GM21529 (cell line): ENCODE measurements around the gene HNRNPUL2.

ENCODE experiments used
- ATAC-seq: cut with Tn5 transposase; IDR thresholded peaks from one replicate; pipeline ENCODE4 v1.9.1; 2021; ENCODE audit not compliant: unreplicated experiment

HNRNPUL2 gene

DNA sequence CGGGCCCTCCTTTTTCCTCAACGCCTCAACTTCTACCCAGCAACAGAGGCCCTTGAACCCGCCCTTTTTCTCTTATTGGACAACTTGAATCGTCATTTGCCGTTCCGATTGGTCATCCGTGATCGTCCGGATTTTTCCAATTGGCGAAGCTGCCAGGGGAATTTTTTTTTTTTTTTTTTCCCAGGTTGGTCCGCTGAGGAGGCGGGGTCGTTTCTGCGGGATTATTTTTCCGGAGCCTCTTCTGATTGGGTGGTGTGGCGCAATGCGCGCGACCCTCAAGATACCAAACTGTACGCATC is 564 bp upstream of the HNRNPUL2 start:
- peak; percentile 55 for ATAC-seq

DNA sequence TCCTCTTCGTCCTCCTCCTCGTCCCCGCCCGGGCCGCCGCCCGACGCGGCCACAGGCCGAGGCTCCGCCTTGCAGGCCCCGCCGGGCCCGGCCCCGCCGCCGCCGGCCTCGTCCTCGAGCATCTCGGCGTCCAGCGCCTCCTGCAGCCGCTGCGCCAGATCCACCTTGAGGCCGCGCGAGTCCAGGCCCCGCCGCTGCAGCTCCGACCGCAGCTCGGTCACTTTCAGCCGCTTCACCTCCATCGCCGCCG is 417 bp downstream of the HNRNPUL2 start:
- no peak for ATAC-seq

DNA sequence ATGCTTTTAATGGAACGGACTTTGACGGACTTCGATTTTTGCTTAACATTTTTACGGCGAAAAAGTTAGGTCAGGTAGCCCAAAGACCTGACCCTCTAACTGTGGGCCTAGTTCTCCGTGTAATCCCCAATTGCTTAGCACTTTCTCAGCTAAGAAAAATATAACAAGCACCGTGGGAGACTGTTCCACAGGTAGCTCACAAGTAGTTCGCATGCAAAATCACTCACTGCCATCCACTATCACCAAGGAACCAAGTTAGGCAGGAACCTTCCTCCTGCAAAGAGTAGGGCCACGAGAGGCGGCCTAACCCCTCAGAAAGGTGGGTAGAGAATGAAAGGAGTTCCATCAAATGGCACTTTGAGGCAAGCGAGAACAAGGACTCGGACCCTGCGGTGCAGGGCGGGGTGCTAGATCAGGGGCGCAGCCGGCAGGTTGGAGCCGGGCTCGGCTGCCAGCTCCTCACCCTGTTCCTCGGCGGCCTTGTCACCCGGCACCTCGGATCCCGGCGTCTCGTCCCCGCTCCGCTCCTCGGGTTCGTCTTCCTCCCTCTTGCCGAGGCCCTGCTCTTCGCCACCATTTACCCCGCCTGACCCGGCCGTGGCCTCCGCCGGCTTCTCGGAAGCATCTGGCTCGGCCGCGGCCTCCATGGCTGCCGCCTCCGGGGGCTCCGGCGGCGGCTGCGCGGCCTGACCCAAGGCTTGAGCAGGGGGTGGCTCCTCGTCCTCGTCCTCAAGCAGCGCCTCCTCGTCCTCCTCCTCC is 922 bp downstream of the HNRNPUL2 start:
- peak; percentile 0 for ATAC-seq

DNA sequence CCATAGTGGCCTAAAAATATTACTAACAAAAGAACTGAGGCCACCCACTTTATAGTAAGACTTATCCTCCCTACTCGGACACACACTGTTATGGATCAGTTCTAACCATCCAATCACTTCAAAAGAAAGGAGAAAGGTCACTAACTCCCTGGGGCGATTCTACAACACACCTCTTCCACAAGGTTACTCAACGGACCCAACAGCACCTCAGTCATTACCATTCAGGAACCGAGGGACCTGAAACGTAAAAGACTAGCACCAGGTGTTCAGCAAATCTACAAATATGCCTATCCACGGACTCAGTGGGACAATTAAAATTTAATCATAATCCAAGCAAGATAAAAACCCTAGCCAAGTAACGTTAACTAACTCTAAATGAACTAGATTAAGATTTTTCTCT is 1.6 kb downstream of the HNRNPUL2 start:
- ATAC-seq: no peak

DNA sequence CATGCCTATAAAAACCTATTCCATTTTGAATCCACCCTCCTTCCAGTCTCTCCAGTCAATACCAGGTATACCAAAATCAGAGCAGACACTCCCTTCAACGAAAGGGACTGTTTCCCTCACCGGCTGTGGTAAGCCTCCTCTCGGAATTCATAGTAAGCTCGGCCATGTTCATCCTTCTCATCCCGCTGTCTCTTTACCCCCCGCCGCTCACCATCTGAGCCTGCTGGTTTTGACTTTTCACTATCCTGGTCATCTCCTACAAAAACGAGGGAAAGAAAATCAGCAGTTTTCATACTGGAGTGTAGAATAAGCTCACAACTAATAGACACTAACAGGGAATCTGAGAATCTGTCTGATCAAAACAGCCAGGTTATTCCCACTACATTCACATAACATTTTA is 3.1 kb downstream of the HNRNPUL2 start:
- no peak for ATAC-seq

DNA sequence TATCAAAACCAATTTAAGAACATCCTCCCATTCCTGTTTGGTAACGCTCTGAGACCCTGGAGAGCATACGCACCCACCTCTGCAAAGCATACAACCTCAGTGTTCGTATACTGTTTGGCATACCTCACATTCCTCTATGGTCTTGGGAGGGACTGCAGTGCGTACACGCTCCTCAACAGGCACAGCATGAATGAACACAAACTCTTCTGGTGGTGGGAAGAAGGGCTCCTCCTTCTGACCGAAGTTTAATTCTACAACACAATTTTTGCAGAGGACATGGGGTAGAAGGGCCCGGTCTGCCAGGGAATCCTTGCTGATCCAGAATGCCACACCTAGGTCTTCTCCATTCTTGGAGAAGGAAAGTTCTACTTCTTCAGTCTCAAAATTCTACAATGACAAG is 5.3 kb downstream of the HNRNPUL2 start:
- ATAC-seq: no peak

DNA sequence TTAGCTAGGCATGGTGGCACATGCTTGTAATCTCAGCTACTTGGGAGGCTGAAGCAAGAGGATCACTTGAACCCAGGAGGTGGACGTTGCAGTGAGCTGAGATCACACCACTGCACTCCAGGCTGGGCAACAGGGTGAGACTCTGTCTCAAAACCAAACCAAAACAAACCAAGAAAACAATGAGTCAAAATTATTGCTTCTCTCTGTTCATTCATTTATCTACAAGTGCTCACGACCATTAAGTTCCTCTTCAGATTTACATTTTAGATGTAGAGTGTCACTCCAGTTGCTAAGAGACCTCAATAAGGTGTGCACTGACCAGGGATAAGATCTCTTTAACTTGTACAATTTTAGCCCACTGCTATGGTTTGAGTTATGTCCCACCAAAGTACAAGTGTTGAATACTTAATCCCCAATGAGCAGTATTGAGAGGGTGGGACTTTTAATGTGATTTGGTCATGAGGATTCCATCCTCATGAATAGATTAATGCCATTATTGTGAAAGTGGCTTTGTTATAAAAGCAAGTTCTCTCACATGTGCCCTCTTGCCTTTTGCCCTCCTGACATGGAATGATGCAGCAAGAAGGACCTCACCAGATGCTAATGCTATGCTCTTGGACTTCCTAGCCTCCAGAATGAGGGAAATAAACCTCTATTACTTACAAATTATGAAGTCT is 7.8 kb downstream of the HNRNPUL2 start:
- no peak for ATAC-seq

DNA sequence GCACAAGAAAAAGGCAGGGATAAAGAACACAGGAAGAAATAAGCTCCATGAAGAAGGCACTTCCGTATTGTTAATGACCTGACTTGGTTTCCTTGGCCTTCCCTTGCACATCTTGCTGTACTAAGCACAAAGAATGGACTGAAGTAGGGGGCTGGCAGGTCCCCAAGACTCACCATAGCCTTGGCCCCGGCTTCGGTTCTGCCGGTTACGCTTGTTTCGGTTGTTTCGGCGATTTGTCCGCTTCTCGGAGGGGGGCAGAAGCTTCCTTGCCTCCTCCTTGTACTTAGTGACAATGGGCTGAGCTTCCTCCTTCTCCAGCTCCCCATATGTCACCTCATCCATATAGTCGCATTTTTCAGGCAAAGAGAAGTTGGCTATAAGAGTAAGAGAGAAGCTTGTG is 10.4 kb downstream of the HNRNPUL2 start:
- no peak for ATAC-seq

DNA sequence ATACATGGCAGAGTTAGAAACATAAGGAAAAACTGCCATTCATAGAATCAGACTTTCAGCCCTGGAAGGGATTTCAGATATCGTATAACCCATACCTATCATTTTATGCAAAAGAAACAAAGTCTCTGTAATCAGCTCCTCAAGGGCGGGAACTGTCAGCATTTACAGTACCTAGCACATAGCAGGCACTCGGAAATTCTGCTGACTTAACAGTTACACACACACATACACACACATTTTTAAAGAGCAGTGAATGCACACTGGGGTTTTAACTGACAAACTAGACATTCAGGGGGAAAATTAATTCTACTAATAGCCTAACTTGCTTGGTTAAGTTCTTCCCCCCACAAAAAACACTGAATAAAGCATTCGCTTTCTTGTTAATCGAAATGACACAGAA is 11.1 kb downstream of the HNRNPUL2 start:
- ATAC-seq: no peak

DNA sequence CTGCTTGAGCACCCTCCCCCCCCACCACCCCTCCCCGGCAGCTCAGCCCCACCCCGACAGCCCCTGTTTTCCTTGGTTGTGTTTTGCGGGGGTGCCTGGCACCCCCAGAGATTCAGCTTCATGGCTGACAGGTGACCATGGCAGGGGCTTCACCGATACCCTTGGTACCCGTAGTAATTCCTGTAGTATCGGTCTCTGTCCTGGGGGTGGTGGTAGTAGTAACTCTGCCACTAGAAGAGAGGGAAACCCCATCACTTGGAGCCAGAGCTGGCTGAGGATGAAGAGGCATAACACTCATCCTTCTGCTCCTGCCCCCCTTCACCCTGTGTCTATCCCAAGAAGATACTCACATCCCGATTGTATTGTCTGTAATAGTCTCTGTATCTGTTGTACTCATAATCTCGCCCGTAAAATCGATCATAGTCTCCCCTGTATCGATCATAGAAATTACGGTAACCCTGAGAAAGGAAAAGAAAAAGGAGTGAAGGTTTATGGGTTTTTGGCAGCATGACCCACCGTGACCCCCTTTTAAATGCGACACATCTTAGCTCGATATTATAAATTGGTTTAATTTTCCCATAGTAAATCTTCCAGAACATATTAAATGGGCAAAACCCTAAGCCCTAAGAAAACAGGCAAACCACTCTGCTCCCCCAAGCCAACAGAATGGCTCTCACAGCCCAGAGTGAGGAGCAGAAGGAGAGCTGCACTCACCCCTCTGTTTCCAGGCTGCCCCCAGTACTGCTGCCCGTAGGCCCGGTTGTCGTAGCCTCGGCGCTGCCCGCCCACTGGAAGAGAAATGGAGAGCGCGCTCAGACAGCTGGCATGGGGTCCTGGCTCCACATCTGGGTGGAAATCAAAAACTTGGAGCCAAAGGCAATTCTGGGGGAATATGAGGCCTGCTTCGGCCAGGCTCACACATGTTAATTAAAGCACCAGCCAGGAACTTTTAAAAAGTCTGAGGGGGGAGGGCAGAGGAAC is 11.8 kb downstream of the HNRNPUL2 start:
- ATAC-seq: no peak

DNA sequence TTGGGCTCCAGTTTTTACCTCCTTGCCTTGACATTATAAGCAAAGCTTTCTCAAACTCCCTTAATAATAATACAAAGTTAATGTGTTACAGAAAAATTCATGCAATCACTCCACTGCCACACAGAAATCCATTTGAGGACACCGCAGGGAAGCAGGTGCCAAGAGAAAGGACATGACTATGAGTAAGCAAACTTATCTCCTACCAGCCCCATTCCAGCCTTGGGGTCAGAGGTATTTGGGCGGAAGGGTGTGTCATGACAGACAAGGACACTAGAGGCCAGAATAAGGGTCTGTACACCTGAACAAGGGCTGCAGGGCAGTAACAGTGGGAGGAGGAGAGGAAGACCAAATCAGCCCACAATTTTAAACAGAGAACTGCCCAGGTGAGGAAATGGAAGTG is 13.9 kb downstream of the HNRNPUL2 start:
- no peak for ATAC-seq

DNA sequence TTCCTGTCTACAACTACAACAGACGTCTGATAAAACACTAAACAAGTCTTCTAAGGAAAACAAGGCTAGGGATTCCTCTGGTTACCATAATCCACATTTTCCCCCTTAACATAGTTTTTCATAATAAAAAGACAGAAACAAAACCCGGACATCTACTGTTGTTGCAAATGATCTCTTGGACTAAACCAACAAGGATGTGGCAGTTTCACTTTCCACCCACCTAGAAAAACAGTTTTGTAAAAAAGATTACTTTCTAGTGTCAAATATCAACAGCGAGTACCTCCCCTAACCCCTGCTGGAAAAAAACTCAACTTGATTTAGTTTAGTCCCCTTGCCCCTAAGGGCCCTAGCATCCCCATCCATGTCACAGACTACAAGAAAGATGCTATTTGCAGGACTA is 14.4 kb downstream of the HNRNPUL2 start:
- no peak for ATAC-seq

DNA sequence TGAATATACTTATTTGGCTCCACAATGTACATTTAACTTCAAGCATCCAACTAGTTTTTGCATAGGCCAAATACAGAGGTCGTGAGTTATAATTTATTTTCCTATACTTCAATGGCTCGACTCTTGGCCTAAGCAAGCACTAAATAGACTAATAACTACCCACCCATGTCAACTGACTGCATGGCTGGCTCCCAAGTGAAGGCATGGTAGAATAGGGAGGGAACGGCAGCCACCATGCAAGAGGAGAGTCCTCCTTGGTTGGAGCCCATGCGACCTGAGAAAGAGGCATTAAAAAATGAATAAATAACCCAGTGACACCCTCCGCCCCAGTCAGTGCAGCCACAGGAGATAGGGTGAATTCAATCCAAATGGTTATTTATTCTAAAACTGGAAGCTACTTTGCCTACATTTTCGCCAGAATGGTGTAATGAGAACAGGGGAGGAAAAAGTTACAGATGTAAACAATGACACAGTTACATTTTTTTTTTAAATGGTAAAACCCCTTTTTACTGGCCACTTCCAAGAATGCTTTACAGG is 14.9 kb downstream of the HNRNPUL2 start:
- no peak for ATAC-seq

DNA sequence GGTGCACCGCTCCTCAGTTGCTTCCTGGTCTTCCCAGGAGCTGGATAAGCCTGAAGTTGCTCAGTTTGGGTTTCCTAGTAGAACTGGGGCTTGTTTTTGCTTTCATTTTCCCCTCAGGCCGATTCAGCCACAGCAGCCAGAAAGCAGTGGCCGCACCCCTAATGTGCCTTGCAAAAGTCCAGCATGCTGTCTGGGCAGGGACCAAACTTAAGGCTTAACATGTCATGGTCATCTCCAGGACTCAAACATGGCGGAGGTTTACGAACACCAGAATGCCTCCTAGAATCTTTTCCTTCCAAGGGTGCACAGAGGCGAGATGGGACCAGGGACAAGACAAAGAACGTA is 17.3 kb downstream of the HNRNPUL2 start:
- peak; percentile 6 for ATAC-seq

DNA sequence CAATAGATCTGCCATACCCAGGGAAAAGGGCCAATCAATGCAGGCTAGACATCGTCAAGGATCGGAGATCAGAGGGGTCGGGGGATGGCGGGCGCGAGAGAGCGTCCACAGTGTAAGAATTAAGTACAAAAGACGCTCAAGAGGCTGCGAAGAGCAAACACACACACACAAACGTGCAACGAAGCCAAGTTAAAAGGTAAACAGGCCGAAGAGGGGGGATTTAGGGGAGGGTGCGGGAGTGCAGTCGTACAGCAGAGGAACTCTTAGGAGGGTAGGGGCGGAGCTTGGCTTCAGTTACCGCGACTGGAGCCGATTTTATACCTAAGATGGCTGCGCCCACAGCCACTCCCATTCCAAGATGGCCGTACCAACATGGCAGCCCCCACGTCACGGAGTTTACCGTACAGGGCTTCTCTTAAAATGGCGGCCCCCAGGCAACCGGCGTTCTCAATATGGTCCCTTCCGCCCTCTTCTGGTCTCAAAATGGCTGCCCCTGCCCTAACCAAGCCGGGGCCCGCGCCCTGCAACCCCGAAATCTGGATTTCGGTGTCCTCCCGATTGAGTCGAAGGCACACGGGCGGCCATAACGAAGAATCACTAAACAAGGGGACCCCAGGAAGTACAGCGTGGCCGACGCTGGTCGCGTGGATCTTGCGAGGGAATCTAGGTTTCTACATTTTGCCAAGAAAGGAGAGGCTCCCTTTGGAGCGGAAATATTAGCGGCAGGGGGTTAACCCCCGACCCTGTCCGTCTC is 17.8 kb downstream of the HNRNPUL2 start:
- peak; percentile 70 for ATAC-seq

DNA sequence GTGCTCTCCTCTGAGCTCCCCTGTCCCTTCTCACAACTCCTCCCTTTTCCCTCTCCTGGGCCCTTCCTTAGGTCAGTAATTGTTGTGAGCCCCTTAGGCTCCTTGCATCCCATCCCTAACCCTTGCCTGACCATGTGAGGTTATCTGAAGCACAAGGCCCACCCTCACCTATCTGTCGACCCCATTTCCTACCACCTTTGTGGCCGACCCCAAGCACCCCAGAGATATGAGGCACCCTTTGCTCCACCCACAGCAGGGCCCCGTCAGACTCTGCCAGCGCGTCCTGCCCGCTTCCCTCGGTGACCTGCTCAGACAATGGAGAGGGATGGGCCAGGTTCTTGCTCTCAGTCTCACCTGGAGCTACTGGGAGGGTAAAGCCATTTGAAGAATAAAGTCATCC is 18.5 kb downstream of the HNRNPUL2 start:
- ATAC-seq: no peak

DNA sequence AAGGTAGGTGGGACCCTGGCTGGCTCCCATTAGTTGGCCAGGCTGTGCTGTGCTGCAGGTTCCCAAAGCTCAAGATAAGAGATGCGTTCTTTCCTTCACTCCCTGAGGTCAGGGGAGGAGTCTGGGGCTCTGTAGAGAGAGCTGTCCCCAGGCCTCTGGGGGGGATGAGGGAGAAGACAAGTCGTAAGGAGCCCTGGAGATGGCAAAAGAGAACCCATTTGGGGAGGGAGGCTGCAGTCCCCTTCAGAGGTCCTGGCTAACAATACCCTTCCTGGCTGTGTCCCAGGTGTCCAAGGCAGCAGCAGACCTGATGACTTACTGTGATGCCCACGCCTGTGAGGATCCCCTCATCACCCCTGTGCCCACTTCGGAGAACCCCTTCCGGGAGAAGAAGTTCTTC is 18.9 kb downstream of the HNRNPUL2 start:
- ATAC-seq: no peak

DNA sequence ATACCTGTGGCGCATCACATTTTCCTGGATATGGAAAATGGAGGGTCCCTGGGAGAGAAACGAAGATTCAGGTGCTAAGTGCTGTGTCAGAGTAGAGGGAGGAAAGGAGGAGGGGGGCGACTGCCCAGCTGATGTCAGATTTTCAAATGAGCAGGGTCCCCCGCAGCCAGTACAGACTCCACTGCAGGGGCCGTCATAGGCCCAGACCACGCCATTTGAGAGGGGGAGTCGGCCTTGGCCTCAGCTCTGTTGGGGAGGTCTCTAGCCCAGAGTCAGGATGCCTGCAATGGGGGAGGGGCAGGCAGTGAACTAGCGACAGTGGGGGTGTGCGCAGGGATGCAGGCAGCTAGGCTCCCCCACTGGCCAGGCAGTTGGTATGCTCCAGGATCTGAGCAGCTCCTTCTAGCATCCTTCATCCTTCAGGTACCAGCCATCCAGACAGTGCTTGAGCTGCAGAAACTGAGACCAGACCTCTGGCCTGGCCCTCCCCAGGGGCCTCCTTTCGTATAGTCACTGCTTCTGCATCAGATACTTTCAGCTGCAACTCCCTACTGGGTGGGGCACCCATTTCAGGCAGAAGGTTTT is 19.9 kb downstream of the HNRNPUL2 start, which contains the start of the genes BSCL2 and GNG3:
BSCL2 (minus strand) TSS at position 148 of the 585 bp plus-strand sequence. CDS start 229 bp downstream, outside the sequence.
GNG3 (plus strand) TSS at position 400 of the 585 bp plus-strand sequence. CDS start 620 bp downstream, outside the sequence.
- ATAC-seq: no peak

DNA sequence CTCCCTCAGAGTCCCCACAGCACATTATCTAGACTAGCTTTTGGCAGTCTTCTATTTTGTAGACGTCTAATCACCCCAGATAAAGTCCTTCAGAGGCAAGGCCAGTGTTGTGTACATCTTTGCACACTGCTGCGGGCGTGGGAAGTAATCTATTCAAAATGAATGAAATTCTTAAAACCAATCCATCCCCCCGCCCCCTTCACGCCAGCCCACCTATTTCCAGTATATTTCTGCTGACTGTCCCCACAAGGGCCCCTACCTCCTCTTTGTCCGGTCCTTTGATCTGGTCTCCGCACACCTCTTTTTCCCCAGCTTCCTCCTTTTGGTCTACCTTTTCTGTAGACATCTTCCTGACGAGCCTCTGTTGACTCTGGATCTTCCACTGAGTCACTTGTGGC is 20.4 kb downstream of the HNRNPUL2 start:
- no peak for ATAC-seq
